Neural cell (in vitro differentiated cells): ENCODE measurements around the gene GOLGA5. TPM values are rescaled to one million over a fixed set of nuclear protein-coding genes. Genes with fewer than 3 reads are reported as not detected.

ENCODE experiments used
- H2AFZ ChIP-seq: fragments of 200-600, 300-800 bp; sonication (generic), shearing (Covaris generic); 2 replicates; pipeline ENCODE4 v1.6.0; 2014; ENCODE audit warnings: low read depth, mild to moderate bottlenecking, antibody characterized with exemption, low read length, moderate library complexity
- H3F3A ChIP-seq: fragments of 200-600 bp; shearing (Covaris generic); 2 replicates; pipeline ENCODE4 v1.6.1; 2016; ENCODE audit warnings: mild to moderate bottlenecking, moderate library complexity, mixed read lengths, antibody characterized with exemption, low read length; ENCODE audit not compliant: insufficient read depth, poor library complexity, severe bottlenecking
- H3K27ac ChIP-seq: fragments of 200-600, 300-800 bp; sonication (generic), shearing (Covaris generic); 2 replicates; pipeline ENCODE4 v1.5.1; 2014; ENCODE audit warnings: mild to moderate bottlenecking, low read length, moderate library complexity
- H3K27me3 ChIP-seq: fragments of 300-800, 200-600 bp; sonication (generic), shearing (Covaris generic); 2 replicates; pipeline ENCODE4 v1.6.0; 2014; ENCODE audit warnings: mild to moderate bottlenecking, low read depth, low read length, moderate library complexity; ENCODE audit not compliant: insufficient read depth
- H3K36me3 ChIP-seq: fragments of 300-800, 200-600 bp; sonication (generic), shearing (Covaris generic); 2 replicates; pipeline ENCODE4 v1.5.1; 2014; ENCODE audit warnings: mild to moderate bottlenecking, antibody characterized with exemption, low read length, moderate library complexity; ENCODE audit not compliant: insufficient read depth
- H3K4me2 ChIP-seq: fragments of 300-800, 200-600 bp; sonication (generic), shearing (Covaris generic); 2 replicates; pipeline ENCODE4 v1.6.0; 2014; ENCODE audit warnings: mild to moderate bottlenecking, low read length
- H3K4me3 ChIP-seq: fragments of 300-800, 200-600 bp; sonication (generic), shearing (Covaris generic); 2 replicates; pipeline ENCODE4 v1.5.1; 2014; ENCODE audit warnings: mild to moderate bottlenecking, low read length, moderate library complexity
- H3K79me2 ChIP-seq: fragments of 200-600 bp; shearing (Covaris generic); replicated peaks from 2 replicates; pipeline ENCODE4 v1.6.0; 2014; ENCODE audit warnings: mild to moderate bottlenecking, low read length, moderate library complexity; ENCODE audit not compliant: insufficient read depth
- H3K9ac ChIP-seq: fragments of 300-800, 200-600 bp; sonication (generic), shearing (Covaris generic); 2 replicates; pipeline ENCODE4 v1.6.1; 2016; ENCODE audit warnings: mild to moderate bottlenecking, low read length, mixed read lengths
- H3K9me2 ChIP-seq: fragments of 200-600 bp; shearing (Covaris generic); 2 replicates; pipeline ENCODE4 v1.6.1; 2016; ENCODE audit warnings: mild to moderate bottlenecking, low read length, mixed read lengths; ENCODE audit not compliant: insufficient read depth
- H3K9me3 ChIP-seq: fragments of 200-600, 300-800 bp; sonication (generic), shearing (Covaris generic); 2 replicates; pipeline ENCODE4 v1.6.1; 2016; ENCODE audit warnings: mild to moderate bottlenecking, mixed run types, low read length, moderate library complexity, mixed read lengths
- H4K20me1 ChIP-seq: fragments of 200-600 bp; shearing (Covaris generic); 2 replicates; pipeline ENCODE4 v1.6.1; 2016; ENCODE audit warnings: mild to moderate bottlenecking, mixed run types; ENCODE audit not compliant: insufficient read depth
- CTCF ChIP-seq: fragments of 450-650 bp; IDR thresholded peaks from 2 replicates; pipeline ENCODE4 v1.5.1; 2014; ENCODE audit warnings: antibody characterized with exemption, mild to moderate bottlenecking, moderate library complexity; ENCODE audit not compliant: poor library complexity, severe bottlenecking
- EP300 ChIP-seq: fragments of 450-650 bp; conservative IDR thresholded peaks from 2 replicates; pipeline ENCODE4 v1.6.1; 2014; ENCODE audit warnings: antibody characterized with exemption, mild to moderate bottlenecking, moderate library complexity; ENCODE audit not compliant: poor library complexity, severe bottlenecking
- EZH2 ChIP-seq: fragments of 200-600, 300-800 bp; shearing (Covaris generic), sonication (generic); IDR thresholded peaks from 2 replicates; pipeline ENCODE4 v1.6.1; 2014; ENCODE audit warnings: antibody characterized with exemption, low read length, borderline replicate concordance, mild to moderate bottlenecking; ENCODE audit not compliant: insufficient read depth, poor library complexity, severe bottlenecking
- MXI1 ChIP-seq: fragments of 450-650 bp; conservative IDR thresholded peaks from 2 replicates; pipeline ENCODE4 v1.6.1; 2014; ENCODE audit warnings: antibody characterized with exemption, mild to moderate bottlenecking; ENCODE audit not compliant: poor library complexity, severe bottlenecking
- POLR2AphosphoS5 ChIP-seq: IDR thresholded peaks from 2 replicates; pipeline ENCODE4 v1.6.1; 2012
- RAD21 ChIP-seq: fragments of 450-650 bp; conservative IDR thresholded peaks from 2 replicates; pipeline ENCODE4 v1.6.1; 2014; ENCODE audit warnings: antibody characterized with exemption, mild to moderate bottlenecking, moderate library complexity
- REST ChIP-seq: IDR thresholded peaks from 2 replicates; pipeline ENCODE4 v1.6.1; 2012; ENCODE audit warnings: borderline replicate concordance
- SMC3 ChIP-seq: fragments of 450-650 bp; conservative IDR thresholded peaks from 2 replicates; pipeline ENCODE4 v1.6.1; 2014; ENCODE audit warnings: antibody characterized with exemption, mild to moderate bottlenecking, moderate library complexity; ENCODE audit not compliant: poor library complexity
- TAF1 ChIP-seq: IDR thresholded peaks from 2 replicates; pipeline ENCODE4 v1.6.1; 2012; ENCODE audit warnings: low read depth
- polyA plus RNA-seq: library from polyadenylated mRNA; depleted of rRNA; stranded (reverse); fragments of >200 nt; gene quantifications from 2 replicates; pipeline ENCODE4 v1.2.3, GENCODE V29; 2014

Gene GOLGA5
- polyA plus RNA-seq, 1 donor from 2014 or later, result 35.7 TPM

GRCh38 chr14:92847278-92847677 lies 53.2 kb downstream of the GOLGA5 start:
- no peaks in the 10 kb centered on the region for H3K79me2 ChIP-seq
- H2AFZ ChIP-seq, result no peak overlapping the region

DNA sequence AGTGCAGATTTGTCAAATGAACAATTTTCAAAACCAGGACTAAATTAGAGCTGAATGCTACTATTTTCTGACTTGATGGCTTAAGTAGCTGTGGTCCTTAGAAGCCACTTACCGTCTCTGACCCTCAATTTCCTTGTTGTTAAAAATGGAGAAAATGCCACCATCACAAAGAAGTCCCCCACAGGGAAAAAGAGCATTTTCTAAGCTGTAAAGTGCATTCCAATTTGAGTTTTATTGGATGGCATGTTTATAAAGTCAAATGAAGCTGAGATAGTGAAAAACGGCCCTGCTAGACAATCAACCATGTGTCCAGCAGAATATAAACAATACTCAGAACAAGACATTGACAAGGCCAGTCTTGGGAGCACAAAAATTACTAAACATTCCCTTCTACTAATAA lies 53.6 kb downstream of the GOLGA5 start:
- Histone ChIP-seq H3K27ac (peak overlapping the region; percentile 57), H2AFZ (no peak overlapping the region), H4K20me1 (no peaks in the 10 kb centered on the region), H3K36me3 (no peaks in the 10 kb centered on the region), H3K4me2 (no peak overlapping the region), H3K9me3 (no peaks in the 10 kb centered on the region), H3F3A (peaks cover 5% of the 10 kb centered on the region), H3K9ac (no peak overlapping the region), H3K27me3 (no peaks in the 10 kb centered on the region), H3K79me2 (no peaks in the 10 kb centered on the region), H3K9me2 (no peaks in the 10 kb centered on the region), H3K4me3 (no peak overlapping the region)
- TF ChIP-seq CTCF (no peak), POLR2AphosphoS5 (peak; percentile 67), EP300 (peak; percentile 65), REST (peak; percentile 48), TAF1 (no peak), RAD21 (no peak)

More at GRCh38 chr14:92847278-92847677, 53.2 kb downstream of the GOLGA5 start:
- Histone ChIP-seq H3K36me3 (no peaks in the 10 kb centered on the region), H3K4me3 (no peak overlapping the region), H3K27ac (peak overlapping the region; percentile 63), H3K9ac (peak overlapping the region; percentile 11), H3K27me3 (no peaks in the 10 kb centered on the region), H3K4me2 (peak overlapping the region; percentile 41), H3K9me3 (no peaks in the 10 kb centered on the region), H3F3A (peaks cover 5% of the 10 kb centered on the region), H3K9me2 (no peaks in the 10 kb centered on the region), H4K20me1 (no peaks in the 10 kb centered on the region)
- TF ChIP-seq MXI1, result no peak
- no peak for TF ChIP-seq EP300
- TF ChIP-seq REST, result no peak
- no peak for TF ChIP-seq SMC3
- TF ChIP-seq CTCF, result no peak
- no peak for TF ChIP-seq RAD21
- TF ChIP-seq POLR2AphosphoS5, result no peak
- no peak for TF ChIP-seq TAF1
- no peak for TF ChIP-seq EZH2
